ENCODE data around the gene C19orf81. TPM values are rescaled to one million over a fixed set of nuclear protein-coding genes. Genes with fewer than 3 reads are reported as not detected.

C19orf81 gene
- total RNA-seq, 3 donors from 2014 or later = not detected

GRCh38 chr19:50629194-50629593, 20.1 kb upstream of the C19orf81 start:
- peaks cover 10 to 13% of the 10 kb centered on the region in 2 donors for H3K9me3 ChIP-seq
- H3K27ac ChIP-seq = no peak overlapping the region
- intact Hi-C loops (cut with DNase I; ENCODE audit: low total_unique reads) = no loop called here
- TF ChIP-seq POLR2A (IDR thresholded peaks at IDR 0.05) (no peak), POLR2AphosphoS5 (IDR thresholded peaks at IDR 0.05) (no peak)
- TF ChIP-seq, protein P1, sequence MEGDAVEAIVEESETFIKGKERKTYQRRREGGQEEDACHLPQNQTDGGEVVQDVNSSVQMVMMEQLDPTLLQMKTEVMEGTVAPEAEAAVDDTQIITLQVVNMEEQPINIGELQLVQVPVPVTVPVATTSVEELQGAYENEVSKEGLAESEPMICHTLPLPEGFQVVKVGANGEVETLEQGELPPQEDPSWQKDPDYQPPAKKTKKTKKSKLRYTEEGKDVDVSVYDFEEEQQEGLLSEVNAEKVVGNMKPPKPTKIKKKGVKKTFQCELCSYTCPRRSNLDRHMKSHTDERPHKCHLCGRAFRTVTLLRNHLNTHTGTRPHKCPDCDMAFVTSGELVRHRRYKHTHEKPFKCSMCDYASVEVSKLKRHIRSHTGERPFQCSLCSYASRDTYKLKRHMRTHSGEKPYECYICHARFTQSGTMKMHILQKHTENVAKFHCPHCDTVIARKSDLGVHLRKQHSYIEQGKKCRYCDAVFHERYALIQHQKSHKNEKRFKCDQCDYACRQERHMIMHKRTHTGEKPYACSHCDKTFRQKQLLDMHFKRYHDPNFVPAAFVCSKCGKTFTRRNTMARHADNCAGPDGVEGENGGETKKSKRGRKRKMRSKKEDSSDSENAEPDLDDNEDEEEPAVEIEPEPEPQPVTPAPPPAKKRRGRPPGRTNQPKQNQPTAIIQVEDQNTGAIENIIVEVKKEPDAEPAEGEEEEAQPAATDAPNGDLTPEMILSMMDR (IDR thresholded peaks at IDR 0.05) = no peak
- DNase-seq (ENCODE audit: low spot score in 2 of 2) = no peak
- no peaks in the 10 kb centered on the region for H3K4me1 ChIP-seq
- H3K4me3 ChIP-seq = no peak overlapping the region
- H3K36me3 ChIP-seq = no peaks in the 10 kb centered on the region
- peaks cover 0 to 8% of the 10 kb centered on the region in 2 donors for H3K27me3 ChIP-seq

DNA sequence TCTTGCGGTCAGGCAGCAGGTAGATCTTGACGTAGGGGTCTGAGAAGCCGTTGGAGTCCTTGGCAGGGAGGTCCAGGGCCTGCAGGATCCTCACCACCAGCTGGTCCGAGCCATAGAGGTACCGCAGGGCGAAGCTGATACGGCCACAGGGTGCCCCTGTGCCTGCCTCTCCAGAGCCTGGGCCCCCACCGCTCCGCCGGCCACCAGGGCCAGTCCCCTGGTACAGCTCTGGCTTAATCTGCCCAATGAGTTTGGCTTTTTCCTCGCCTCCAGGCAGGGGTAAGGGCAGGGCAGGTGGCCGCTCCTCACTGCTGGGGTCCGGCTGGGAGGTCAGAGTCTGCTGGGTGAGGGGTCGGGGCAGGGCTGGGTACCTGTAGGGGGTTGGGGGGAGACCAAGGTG, 19.4 kb upstream of the C19orf81 start:
- no peak for TF ChIP-seq POLR2AphosphoS5 (IDR thresholded peaks at IDR 0.05)
- TF ChIP-seq POLR2A (IDR thresholded peaks at IDR 0.05) = no peak
- TF ChIP-seq, protein P1 (IDR thresholded peaks at IDR 0.05) = no peak
- H3K27me3 ChIP-seq = peaks cover 0 to 8% of the 10 kb centered on the region in 2 donors
- H3K4me3 ChIP-seq = no peak overlapping the region
- H3K4me1 ChIP-seq = no peaks in the 10 kb centered on the region
- no peaks in the 10 kb centered on the region for H3K36me3 ChIP-seq
- DNase-seq (ENCODE audit: low spot score in 2 of 2) = no peak
- H3K27ac ChIP-seq = no peak overlapping the region
- intact Hi-C loops (cut with DNase I; ENCODE audit: low total_unique reads) = no loop called here
- H3K9me3 ChIP-seq = peaks cover 13 to 16% of the 10 kb centered on the region in 2 donors

DNA sequence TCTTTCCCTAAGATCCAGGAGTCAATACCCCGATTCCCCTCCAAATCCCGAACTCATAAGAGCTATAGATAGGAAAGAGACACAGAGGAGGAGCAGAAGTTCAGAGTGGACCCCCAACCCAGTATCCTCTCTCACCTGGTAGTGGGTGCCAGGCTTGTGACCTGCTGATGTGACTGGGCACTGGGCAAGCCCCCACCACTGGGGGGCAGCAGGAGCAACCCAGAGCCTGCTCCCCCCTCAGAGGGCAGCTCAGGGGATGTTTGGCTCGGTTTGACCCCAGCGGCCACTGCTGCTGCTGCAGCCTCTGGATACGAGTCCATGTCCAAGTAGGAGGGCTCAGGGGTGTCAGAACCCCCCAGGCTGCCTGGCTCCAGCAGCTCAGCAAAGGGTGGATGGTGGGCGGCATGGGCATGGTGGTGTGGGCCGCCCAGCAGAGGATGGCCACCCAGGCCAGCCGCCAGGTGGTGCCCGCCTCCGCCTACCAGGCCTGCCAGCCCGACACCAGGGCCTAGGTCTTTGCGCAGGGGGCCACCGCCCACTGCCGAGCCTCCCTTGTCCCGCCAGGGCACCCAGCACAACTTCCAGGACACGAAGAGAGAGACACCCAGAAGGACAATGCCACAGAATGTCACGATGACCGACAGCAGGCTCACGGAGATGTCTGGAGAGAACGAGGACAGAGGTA, 17.0 kb upstream of the C19orf81 start:
- Histone ChIP-seq H3K36me3 (no peaks in the 10 kb centered on the region), H3K4me1 (no peaks in the 10 kb centered on the region), H3K4me3 (no peak overlapping the region), H3K9me3 (peaks cover 13 to 16% of the 10 kb centered on the region in 2 donors), H3K27me3 (peaks cover 0 to 16% of the 10 kb centered on the region in 2 donors), H3K27ac (no peak overlapping the region)
- no peak for DNase-seq (ENCODE audit: low spot score in 2 of 2)
- intact Hi-C loops (cut with DNase I; ENCODE audit: low total_unique reads) = no loop called here
- no peak for TF ChIP-seq POLR2A (IDR thresholded peaks at IDR 0.05)
- no peak for TF ChIP-seq POLR2AphosphoS5 (IDR thresholded peaks at IDR 0.05)
- TF ChIP-seq, protein P1 (IDR thresholded peaks at IDR 0.05) = no peak

- no peak overlapping the region for H3K4me3 ChIP-seq
- DNase-seq (ENCODE audit: low spot score in 2 of 2) = no peak
- no peak overlapping the region for H3K27ac ChIP-seq
- intact Hi-C loops (cut with DNase I; ENCODE audit: low total_unique reads) = no loop called here
- H3K27me3 ChIP-seq = peaks cover 0 to 22% of the 10 kb centered on the region in 2 donors
- TF ChIP-seq POLR2AphosphoS5 (IDR thresholded peaks at IDR 0.05) = no peak
- no peak for TF ChIP-seq POLR2A (IDR thresholded peaks at IDR 0.05)
- TF ChIP-seq, protein P1 (IDR thresholded peaks at IDR 0.05) = no peak
- no peaks in the 10 kb centered on the region for H3K36me3 ChIP-seq
- peaks cover 13 to 16% of the 10 kb centered on the region in 2 donors for H3K9me3 ChIP-seq
- no peaks in the 10 kb centered on the region for H3K4me1 ChIP-seq
Measured at GRCh38 chr19:50633359-50633758, 15.9 kb upstream of the C19orf81 start.

DNA sequence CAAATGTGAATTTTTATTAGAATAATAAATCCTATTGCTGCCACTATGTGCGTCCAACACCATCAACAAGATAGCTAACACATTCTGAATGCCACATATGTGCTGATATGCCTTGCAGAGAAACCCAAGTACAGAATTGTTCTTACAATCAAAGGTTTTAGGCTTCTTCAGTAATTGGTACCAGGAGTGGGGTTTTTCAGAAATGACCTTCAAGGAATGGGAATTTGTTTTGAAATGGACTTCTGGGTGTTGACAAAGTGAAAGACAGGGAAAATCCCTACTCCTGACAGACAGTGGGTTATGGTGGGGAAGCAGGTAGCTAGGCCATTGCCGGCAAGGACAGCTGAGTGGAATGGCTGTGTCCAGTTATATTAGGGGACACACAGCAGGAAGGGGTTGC, 15.3 kb upstream of the C19orf81 start:
- TF ChIP-seq POLR2A (IDR thresholded peaks at IDR 0.05) (no peak), POLR2AphosphoS5 (IDR thresholded peaks at IDR 0.05) (no peak)
- TF ChIP-seq, protein P1 (IDR thresholded peaks at IDR 0.05) = no peak
- Histone ChIP-seq H3K27ac (no peak overlapping the region), H3K4me3 (no peak overlapping the region), H3K9me3 (peaks cover 13 to 16% of the 10 kb centered on the region in 2 donors), H3K36me3 (no peaks in the 10 kb centered on the region), H3K27me3 (peaks cover 2 to 27% of the 10 kb centered on the region in 2 donors), H3K4me1 (no peaks in the 10 kb centered on the region)
- no peak for DNase-seq (ENCODE audit: low spot score in 2 of 2)
- intact Hi-C loops (cut with DNase I; ENCODE audit: low total_unique reads) = no loop called here
